ENCODE results near the gene CTNNA1. TPM values are rescaled to one million over a fixed set of nuclear protein-coding genes. Genes with fewer than 3 reads are reported as not detected.

The CTNNA1 gene
- total RNA-seq, 4 donors from 2014 or later, result 92.6 to 164 (median 114) TPM

- Histone ChIP-seq H3K4me1 (no peaks in the 10 kb centered on the region), H3K27ac (no peak overlapping the region), H3K4me3 (no peak overlapping the region), H3K27me3 (no peaks in the 10 kb centered on the region), H3K9me3 (no peaks in the 10 kb centered on the region), H3K36me3 (peaks cover 0 to 11% of the 10 kb centered on the region in 2 donors)
- DNase-seq (no peak), ATAC-seq (no peak)
- no peak for TF ChIP-seq POLR2A (IDR thresholded peaks at IDR 0.05)
- no peak for TF ChIP-seq CTCF (IDR thresholded peaks at IDR 0.05 in 4 of 5, conservative IDR thresholded peaks at IDR 0.05 in 1 of 5)
- intact Hi-C loops (cut with DNase I; ENCODE audit: low total_unique reads), result no loop called here
- in situ Hi-C loops (cut with MboI; ENCODE audit: low sequenced_read_pairs in 4 of 4), result no loop called here
Measured at GRCh38 chr5:138942861-138943260, 189.6 kb downstream of the CTNNA1 start.

- in situ Hi-C loops (cut with MboI; ENCODE audit: low sequenced_read_pairs in 4 of 4) (no loop called here), intact Hi-C loops (cut with DNase I; ENCODE audit: low total_unique reads) (no loop called here)
- Histone ChIP-seq H3K27me3 (no peaks in the 10 kb centered on the region), H3K4me3 (no peak overlapping the region), H3K36me3 (peaks cover 0 to 11% of the 10 kb centered on the region in 2 donors), H3K27ac (no peak overlapping the region), H3K9me3 (no peaks in the 10 kb centered on the region), H3K4me1 (no peaks in the 10 kb centered on the region)
- TF ChIP-seq POLR2A (IDR thresholded peaks at IDR 0.05) (no peak), CTCF (IDR thresholded peaks at IDR 0.05 in 4 of 5, conservative IDR thresholded peaks at IDR 0.05 in 1 of 5) (no peak)
- no peak for DNase-seq
- no peak for ATAC-seq
Measured at GRCh38 chr5:138943599-138944173, 190.5 kb downstream of the CTNNA1 start.

GRCh38 chr5:138944527-138945322, 191.5 kb downstream of the CTNNA1 start:
- ATAC-seq, result no peak
- no peaks in the 10 kb centered on the region for H3K9me3 ChIP-seq
- no peak overlapping the region for H3K4me3 ChIP-seq
- no peak overlapping the region for H3K27ac ChIP-seq
- no peaks in the 10 kb centered on the region for H3K27me3 ChIP-seq
- TF ChIP-seq POLR2A (IDR thresholded peaks at IDR 0.05) (no peak), CTCF (IDR thresholded peaks at IDR 0.05 in 4 of 5, conservative IDR thresholded peaks at IDR 0.05 in 1 of 5) (no peak)
- H3K4me1 ChIP-seq, result peaks cover 0 to under 1% of the 10 kb centered on the region in 2 donors
- H3K36me3 ChIP-seq, result peaks cover 0 to 11% of the 10 kb centered on the region in 2 donors
- intact Hi-C loops (cut with DNase I; ENCODE audit: low total_unique reads) (no loop called here), in situ Hi-C loops (cut with MboI; ENCODE audit: low sequenced_read_pairs in 4 of 4) (no loop called here)
- DNase-seq, result no peak

DNA sequence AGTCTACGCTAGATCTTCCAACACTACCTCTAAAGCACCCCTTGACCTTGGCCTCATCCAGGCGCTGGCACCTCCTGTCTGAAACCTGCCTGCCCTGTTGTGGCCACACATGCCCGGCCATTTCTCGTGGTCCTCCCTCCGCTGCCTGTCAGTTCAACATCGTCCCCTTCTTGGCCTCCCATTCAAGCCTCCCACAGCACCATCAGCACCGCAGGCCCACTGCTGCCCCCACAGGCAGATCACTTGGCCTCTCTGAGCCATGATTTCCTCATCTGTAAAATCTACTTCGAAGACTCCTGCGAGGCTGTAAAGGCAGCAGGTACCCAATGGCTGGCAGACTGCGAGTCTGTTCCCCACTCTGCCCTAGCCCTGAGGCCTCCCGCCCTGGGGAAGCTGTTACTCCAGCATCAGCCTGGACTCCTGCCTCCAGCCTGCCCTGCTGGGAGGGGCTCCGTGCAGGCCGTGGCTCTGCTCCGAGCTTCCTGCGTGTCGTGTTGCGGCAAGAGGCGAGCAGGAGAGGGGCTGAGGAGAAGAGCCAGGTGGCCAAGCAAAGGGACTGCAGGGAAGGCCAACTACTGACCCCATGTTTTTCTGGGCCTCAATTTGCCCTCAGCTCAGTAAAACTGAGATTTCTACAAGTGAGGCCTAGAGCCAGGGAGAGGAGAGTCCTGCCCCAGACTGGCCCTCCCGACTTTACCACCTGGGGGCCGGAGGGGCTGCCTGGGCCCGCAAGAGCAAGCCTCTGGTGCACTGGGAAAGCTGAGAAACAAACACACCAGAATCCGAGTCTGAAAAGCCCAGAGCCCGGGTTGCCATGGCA, 192.4 kb downstream of the CTNNA1 start:
- DNase-seq (no peak), ATAC-seq (no peak)
- Histone ChIP-seq H3K9me3 (no peaks in the 10 kb centered on the region), H3K27me3 (no peaks in the 10 kb centered on the region), H3K27ac (no peak overlapping the region), H3K4me3 (no peak overlapping the region), H3K36me3 (peaks cover 0 to 11% of the 10 kb centered on the region in 2 donors), H3K4me1 (peaks cover 0 to 10% of the 10 kb centered on the region in 2 donors)
- in situ Hi-C loops (cut with MboI; ENCODE audit: low sequenced_read_pairs in 4 of 4), result no loop called here
- intact Hi-C loops (cut with DNase I; ENCODE audit: low total_unique reads), result no loop called here
- TF ChIP-seq POLR2A (IDR thresholded peaks at IDR 0.05) (no peak), CTCF (IDR thresholded peaks at IDR 0.05 in 4 of 5, conservative IDR thresholded peaks at IDR 0.05 in 1 of 5) (no peak)
